A549 (cell line): Measurements from ENCODE around the gene ACADM. TPM values are rescaled to one million over a fixed set of nuclear protein-coding genes. Genes with fewer than 3 reads are reported as not detected.

Experiments used
- ATAC-seq, 2 experiments: fragments of 200-7000 bp in 1 of 2; fragments of >200 bp in 1 of 2; cut with Nextera tagmentation in 1 of 2; cut with Tn5 transposase in 1 of 2; 3 replicates each; pipeline versions ENCODE4 v1.8.0 to v1.9.1; 2018 to 2020; ENCODE audit warnings: mild to moderate bottlenecking in 1 of 2, moderate library complexity in 1 of 2
- CTCF ChIA-PET: fragments of 300-600 bp; sonication (Branson Sonifier 250); formaldehyde crosslinking; extraction: SDS; loops from one replicate; lab custom pipeline; 2021; ENCODE audit warnings: antibody characterized with exemption, inconsistent platforms; lab: Yijun Ruan, JAX
- POLR2A ChIA-PET: fragments of 350-600 bp; formaldehyde crosslinking; extraction: SDS; loops from one replicate; lab custom pipeline; 2021; ENCODE audit warnings: antibody characterized with exemption, inconsistent platforms; lab: Yijun Ruan, JAX
- DNase-seq, 2 experiments: peaks; one replicate each; pipeline versions ENCODE4 v3.0.0 to v3.0.0-alpha.2; 2011 to 2016; ENCODE audit warnings: low read depth in 1 of 2, low spot score in 1 of 2
- FAIRE-seq: peaks from 2 replicates; lab custom pipeline; 2011; peaks lifted over from hg19 to GRCh38; lab: Jason Lieb, UNC
- H3K27ac ChIP-seq, 2 experiments: fragments of >200 bp; sonication (Bioruptor Twin); formaldehyde crosslinking; 3 replicates each; pipeline ENCODE4 v1.5.1; 2016 to 2017
- H3K4me1 ChIP-seq: fragments of >200 bp; sonication (Bioruptor Twin); formaldehyde crosslinking; 3 replicates; pipeline ENCODE4 v1.6.1; 2016
- H3K4me2 ChIP-seq: fragments of >200 bp; sonication (Bioruptor Twin); formaldehyde crosslinking; 3 replicates; pipeline ENCODE4 v1.6.1; 2016
- H3K4me3 ChIP-seq: fragments of >200 bp; sonication (Bioruptor Twin); formaldehyde crosslinking; 3 replicates; pipeline ENCODE4 v1.5.1; 2016
- H3K9me3 ChIP-seq: fragments of >200 bp; sonication (Bioruptor Twin); formaldehyde crosslinking; 3 replicates; pipeline ENCODE4 v1.6.1; 2016
- CBX2 ChIP-seq: fragments of 200-600 bp; sonication (generic); IDR thresholded peaks from 2 replicates; pipeline ENCODE4 v1.6.1; 2016; ENCODE audit warnings: low read depth, mild to moderate bottlenecking, borderline replicate concordance
- CBX8 ChIP-seq: fragments of 200-600 bp; sonication (generic); IDR thresholded peaks from 2 replicates; pipeline ENCODE4 v1.6.1; 2016
- CEBPB ChIP-seq, 2 experiments: fragments of >200 bp in 1 of 2; sonication (Bioruptor Twin) in 1 of 2; formaldehyde crosslinking in 1 of 2; IDR thresholded peaks; 2 replicates each; pipeline ENCODE4 v1.6.1; 2012 to 2016
- CHD2 ChIP-seq: fragments of 150-350 bp; IDR thresholded peaks from 2 replicates; pipeline ENCODE4 v1.6.1; 2014; ENCODE audit warnings: low read length; ENCODE audit not compliant: partially characterized antibody
- E2F6 ChIP-seq: IDR thresholded peaks from 2 replicates; pipeline ENCODE4 v1.6.1; 2012; ENCODE audit warnings: low read depth, borderline replicate concordance
- EHMT2 ChIP-seq: fragments of 200-600 bp; sonication (generic); IDR thresholded peaks from 2 replicates; pipeline ENCODE4 v1.6.1; 2016; ENCODE audit warnings: antibody characterized with exemption, low read depth, mild to moderate bottlenecking, moderate library complexity
- ELK1 ChIP-seq: fragments of 150-350 bp; IDR thresholded peaks from 2 replicates; pipeline ENCODE4 v1.6.1; 2014; ENCODE audit warnings: low read depth, mild to moderate bottlenecking, low read length
- EP300 ChIP-seq, 2 experiments: fragments of >200 bp; sonication (Bioruptor Twin); formaldehyde crosslinking; IDR thresholded peaks; 2 replicates in 1 of 2; 3 replicates in 1 of 2; pipeline ENCODE4 v1.6.1; 2016 to 2017
- FOXS1 ChIP-seq: fragments of 250-450 bp; sonication (Bioruptor Pico); IDR thresholded peaks from 2 replicates; pipeline ENCODE4 v1.5.0; 2020; ENCODE audit warnings: mild to moderate bottlenecking, moderate library complexity
- GATA3 ChIP-seq: IDR thresholded peaks from 2 replicates; pipeline ENCODE4 v1.6.1; 2012; ENCODE audit warnings: borderline replicate concordance
- HEYL ChIP-seq: fragments of 250-450 bp; sonication (Bioruptor Pico); IDR thresholded peaks from 2 replicates; pipeline ENCODE4 v1.8.0; 2021; ENCODE audit warnings: mild to moderate bottlenecking, moderate library complexity
- HOXA7 ChIP-seq: fragments of 250-450 bp; sonication (Bioruptor Pico); IDR thresholded peaks from 2 replicates; pipeline ENCODE4 v1.5.0; 2020; ENCODE audit warnings: mild to moderate bottlenecking, moderate library complexity
- HOXB13 ChIP-seq: fragments of 250-450 bp; sonication (Bioruptor Pico); IDR thresholded peaks from 2 replicates; pipeline ENCODE4 v1.5.0; 2020; ENCODE audit warnings: low read depth, mild to moderate bottlenecking, moderate library complexity
- KDM1A ChIP-seq: fragments of 200-600 bp; sonication (generic); IDR thresholded peaks from 2 replicates; pipeline ENCODE4 v1.6.1; 2016; ENCODE audit warnings: low read depth, mild to moderate bottlenecking
- MAZ ChIP-seq: fragments of 150-350 bp; IDR thresholded peaks from 2 replicates; pipeline ENCODE4 v1.6.1; 2014; ENCODE audit warnings: antibody characterized with exemption, low read depth, low read length, borderline replicate concordance
- NFE2L2 ChIP-seq: fragments of 150-350 bp; conservative IDR thresholded peaks from 2 replicates; pipeline ENCODE4 v1.6.1; 2014; ENCODE audit warnings: low read length
- NPAS2 ChIP-seq: fragments of 250-450 bp; sonication (Bioruptor Pico); IDR thresholded peaks from 2 replicates; pipeline ENCODE4 v1.8.0; 2022; ENCODE audit warnings: mild to moderate bottlenecking, moderate library complexity, borderline replicate concordance
- NR3C1 ChIP-seq: fragments of >200 bp; sonication (Bioruptor Twin); formaldehyde crosslinking; IDR thresholded peaks from 3 replicates; pipeline ENCODE4 v1.6.1; 2017
- REST ChIP-seq: fragments of 200-600 bp; sonication (generic); IDR thresholded peaks from 2 replicates; pipeline ENCODE4 v1.6.1; 2016; ENCODE audit warnings: antibody characterized with exemption, mild to moderate bottlenecking, moderate library complexity
- RNF2 ChIP-seq: fragments of 200-600 bp; sonication (generic); IDR thresholded peaks from 2 replicates; pipeline ENCODE4 v1.6.1; 2016; ENCODE audit warnings: low read depth, mild to moderate bottlenecking, antibody characterized with exemption, moderate library complexity, borderline replicate concordance
- SMC3 ChIP-seq: fragments of >200 bp; sonication (Bioruptor Twin); formaldehyde crosslinking; IDR thresholded peaks from 3 replicates; pipeline ENCODE4 v1.6.1; 2018; ENCODE audit warnings: inconsistent platforms
- TFCP2L1 ChIP-seq: fragments of 250-450 bp; sonication (Bioruptor Pico); IDR thresholded peaks from 2 replicates; pipeline ENCODE4 v1.5.0; 2021; ENCODE audit warnings: mild to moderate bottlenecking
- ZNF302 ChIP-seq: fragments of 250-450 bp; sonication (Bioruptor Pico); IDR thresholded peaks from 2 replicates; pipeline ENCODE4 v1.9.0; 2021; ENCODE audit warnings: inconsistent platforms, mild to moderate bottlenecking, moderate library complexity
- WGBS: methylation state at CpG from one replicate; pipeline ENCODE4 v1.1.6; 2017; ENCODE audit errors: missing lambda C conversion rate; 5-methylcytosine and 5-hydroxymethylcytosine counted together
- polyA plus RNA-seq, 4 experiments: library from polyadenylated mRNA; depleted of rRNA in 3 of 4; stranded (reverse); fragments of >200 nt; fragmentation: RNase III in 1 of 4; extraction: RNeasy Plus Mini Kit Qiagen cat#74134 plus additional on column Dnase treatment in 1 of 4; gene quantifications; 2 replicates in 3 of 4; 3 replicates in 1 of 4; pipeline ENCODE4 v1.2.3, GENCODE V29; 2011 to 2017

The ACADM gene
- polyA plus RNA-seq, 2 of the 4 experiments (the other 2 are of a cell fraction) = 45.1 to 45.4 TPM

GRCh38 chr1:75712306-75712705 lies 12.2 kb upstream of the ACADM start:
- DNase-seq (no peak), FAIRE-seq (no peak), ATAC-seq (no peak)
- CTCF ChIA-PET = no interaction called here
- H3K4me2 ChIP-seq = no peak overlapping the region
- H3K27ac ChIP-seq = no peak overlapping the region
- H3K4me1 ChIP-seq = no peaks in the 10 kb centered on the region
- no peak overlapping the region for H3K4me3 ChIP-seq
- H3K9me3 ChIP-seq = peaks cover 5% of the 10 kb centered on the region; the same call in 1 of the 3 replicates
- POLR2A ChIA-PET = no interaction called here
- TF ChIP-seq CHD2 (no peak), ZNF302 (no peak), MAZ (no peak), ELK1 (no peak), KDM1A (no peak), TFCP2L1 (CRISPR knock-in tag) (no peak), NR3C1 (no peak), FOXS1 (CRISPR knock-in tag) (no peak)

GRCh38 chr1:75719810-75720209 lies 4.7 kb upstream of the ACADM start:
- no peak for FAIRE-seq
- CTCF ChIA-PET = no interaction called here
- 52% methylated on average over 2 of the region's 2 CpGs for WGBS

DNA sequence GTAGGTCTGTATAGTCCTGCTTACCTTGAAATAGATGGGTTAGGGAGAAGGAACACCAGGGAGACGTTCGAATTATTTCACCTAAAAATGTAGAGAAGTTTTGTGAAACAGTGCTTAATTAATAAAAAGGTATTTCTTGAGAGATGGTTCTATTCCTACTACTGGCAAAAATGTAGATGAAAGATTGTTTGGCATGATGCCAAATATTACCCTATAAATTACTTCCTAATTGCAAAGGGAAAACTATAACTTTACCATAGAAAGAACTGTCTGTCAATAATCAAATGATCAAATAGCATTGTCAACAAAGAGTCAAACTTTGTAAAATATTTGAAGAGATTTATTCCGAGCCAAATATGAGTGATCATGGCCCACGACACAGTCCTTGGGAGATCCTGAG lies 4.2 kb upstream of the ACADM start:
- TF ChIP-seq NPAS2 (CRISPR knock-in tag) (no peak), EHMT2 (no peak), REST (no peak), HOXB13 (CRISPR knock-in tag) (no peak), HOXA7 (no peak), NFE2L2 (no peak), EP300 (IDR thresholded peaks at IDR 0.05) (no peak), CBX8 (no peak), GATA3 (no peak), ZNF302 (no peak), HEYL (no peak), E2F6 (no peak), CBX2 (no peak), CHD2 (no peak), SMC3 (no peak), CEBPB (IDR thresholded peaks at IDR 0.05) (no peak), RNF2 (no peak)
- TF ChIP-seq, all 56 proteins: peak for 0
- CTCF ChIA-PET = no interaction called here

More at GRCh38 chr1:75719810-75720209, 4.7 kb upstream of the ACADM start:
- H3K4me2 ChIP-seq = no peak overlapping the region
- peaks cover 3% of the 10 kb centered on the region; the same call in 1 of the 3 replicates for H3K9me3 ChIP-seq
- no peak overlapping the region for H3K27ac ChIP-seq
- H3K4me3 ChIP-seq = no peak overlapping the region
- H3K4me1 ChIP-seq = 0 out of 3 replicates have a peak, but pooled peaks cover 4% of the 10 kb centered on the region
- POLR2A ChIA-PET = no interaction called here
- no peak for ATAC-seq
- TF ChIP-seq NPAS2 (CRISPR knock-in tag) (no peak), EP300 (IDR thresholded peaks at IDR 0.05) (no peak), HOXA7 (no peak)
- TF ChIP-seq, all 56 proteins: peak for 0
- no peak for DNase-seq

More for the DNA sequence above, 4.2 kb upstream of the ACADM start:
- 82% methylated on average over 4 of the region's 4 CpGs for WGBS
- H3K9me3 ChIP-seq = peaks cover 2% of the 10 kb centered on the region; the same call in 1 of the 3 replicates
- H3K27ac ChIP-seq = no peak overlapping the region
- no peak overlapping the region for H3K4me2 ChIP-seq
- no peak for ATAC-seq
- H3K4me1 ChIP-seq = 0 out of 3 replicates have a peak, but pooled peaks cover 4% of the 10 kb centered on the region
- no peak for FAIRE-seq
- POLR2A ChIA-PET = no interaction called here
- DNase-seq = no peak
- H3K4me3 ChIP-seq = no peak overlapping the region
